ENCODE results near the gene CMSS1. TPM values are rescaled to one million over a fixed set of nuclear protein-coding genes. Genes with fewer than 3 reads are reported as not detected.

The CMSS1 gene
- polyA plus RNA-seq, 2 of the 4 experiments (the other 2 are of a cell fraction) = 61.1 to 62.9 TPM

DNA sequence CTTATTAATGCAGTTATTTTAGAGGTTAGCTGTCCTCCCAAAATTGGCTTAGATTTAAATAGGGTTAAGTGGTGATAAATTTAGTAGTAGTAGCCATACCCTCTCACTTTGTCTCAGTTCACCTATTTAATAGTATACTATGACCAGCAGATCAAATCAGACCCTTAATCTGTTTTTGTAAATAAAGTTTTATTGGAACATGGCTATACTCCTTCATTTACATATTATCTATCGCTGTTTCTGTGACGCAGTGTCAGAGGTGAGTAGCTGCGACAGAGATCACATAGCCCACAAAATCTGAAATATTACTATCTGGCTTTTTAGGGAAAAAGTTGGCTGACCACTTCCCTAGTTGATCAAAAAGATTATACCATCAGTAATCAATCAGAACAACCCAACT lies 183.4 kb downstream of the CMSS1 start:
- FAIRE-seq = no peak
- TF ChIP-seq SMC3 (IDR thresholded peaks at IDR 0.05) = no peak
- TF ChIP-seq POLR2A (IDR thresholded peaks at IDR 0.05; ENCODE audit: low read length) = no peak
- TF ChIP-seq EHMT2 (IDR thresholded peaks at IDR 0.05; ENCODE audit: low read depth) = no peak
- TF ChIP-seq MAFK (IDR thresholded peaks at IDR 0.05; ENCODE audit: partially characterized antibody) = no peak
- no peak for TF ChIP-seq PHF8 (IDR thresholded peaks at IDR 0.05; ENCODE audit: borderline replicate concordance, low read depth)
- no peak for TF ChIP-seq ESRRA (IDR thresholded peaks at IDR 0.05; ENCODE audit: borderline replicate concordance, low read length)
- no peak for TF ChIP-seq HOXA7 (CRISPR knock-in tag; IDR thresholded peaks at IDR 0.05)
- H3K4me3 ChIP-seq = no peak overlapping the region

DNA sequence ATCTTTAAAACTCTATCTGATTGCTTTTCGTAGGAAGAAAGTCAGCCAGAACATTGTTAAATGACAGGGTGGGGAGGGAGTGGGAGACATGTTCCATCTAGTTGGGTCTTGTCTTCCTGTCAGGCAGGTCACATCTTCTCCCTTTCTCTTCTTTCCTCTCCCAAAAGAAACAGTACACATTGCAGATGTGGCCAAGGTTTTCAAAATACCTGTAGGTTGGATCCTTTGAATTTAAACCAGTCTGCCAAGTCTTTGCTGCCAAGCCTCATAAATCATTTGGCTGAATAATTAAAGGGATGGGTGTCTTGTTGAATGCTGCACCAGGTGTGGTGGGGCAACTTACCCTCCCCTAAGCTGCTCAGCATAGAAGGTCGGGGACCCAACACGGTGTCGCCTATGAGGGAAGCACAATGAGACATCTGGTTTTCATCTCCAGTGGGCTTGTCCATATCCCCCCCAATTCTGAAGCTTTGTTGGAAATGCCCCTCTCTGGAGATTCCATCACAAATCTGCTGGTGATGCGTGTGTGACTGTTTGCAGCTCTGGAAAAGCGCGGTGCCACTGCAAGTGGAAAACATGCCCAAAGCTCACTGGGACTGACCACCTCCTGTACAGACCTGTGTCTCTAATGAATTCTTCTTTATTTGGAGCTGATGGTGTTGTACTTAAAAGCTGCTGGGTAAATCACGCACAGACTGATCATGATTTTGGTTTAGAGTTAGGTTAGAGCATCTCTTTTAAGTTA lies 184.0 kb downstream of the CMSS1 start:
- 96% methylated on average over 8 of the region's 8 CpGs for WGBS (ENCODE audit: missing lambda C conversion rate)
- peak overlapping the region; percentile 61; the same call in 2 of the 3 replicates for H3K4me2 ChIP-seq
- TF ChIP-seq, protein P1, sequence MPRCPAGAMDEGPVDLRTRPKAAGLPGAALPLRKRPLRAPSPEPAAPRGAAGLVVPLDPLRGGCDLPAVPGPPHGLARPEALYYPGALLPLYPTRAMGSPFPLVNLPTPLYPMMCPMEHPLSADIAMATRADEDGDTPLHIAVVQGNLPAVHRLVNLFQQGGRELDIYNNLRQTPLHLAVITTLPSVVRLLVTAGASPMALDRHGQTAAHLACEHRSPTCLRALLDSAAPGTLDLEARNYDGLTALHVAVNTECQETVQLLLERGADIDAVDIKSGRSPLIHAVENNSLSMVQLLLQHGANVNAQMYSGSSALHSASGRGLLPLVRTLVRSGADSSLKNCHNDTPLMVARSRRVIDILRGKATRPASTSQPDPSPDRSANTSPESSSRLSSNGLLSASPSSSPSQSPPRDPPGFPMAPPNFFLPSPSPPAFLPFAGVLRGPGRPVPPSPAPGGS (IDR thresholded peaks at IDR 0.05) = no peak
- TF ChIP-seq JUNB (IDR thresholded peaks at IDR 0.05) = no peak
- no peak for TF ChIP-seq HDAC2 (IDR thresholded peaks at IDR 0.05)
- TF ChIP-seq CHD2 (IDR thresholded peaks at IDR 0.05; ENCODE audit: low read length, partially characterized antibody) = no peak
- TF ChIP-seq ZNF302 (CRISPR knock-in tag; IDR thresholded peaks at IDR 0.05) = no peak
- peak overlapping the region; percentile 63 to 75 for H3K27ac ChIP-seq
- ChIA-PET CTCF (interaction anchor here (0.7 to 2.1 kb wide), 8 partner anchors 15 to 252 kb away, joined by 3 to 15 read pairs (median 4); no protein-coding TSS in a partner anchor), POLR2A (no interaction called here)
- no peak for FAIRE-seq
- no peak for ATAC-seq
- H3K4me1 ChIP-seq = peaks cover 38% of the 10 kb centered on the region
- no peak for DNase-seq (ENCODE audit: low read depth in 1 of 2, low spot score in 1 of 2)
- no peaks in the 10 kb centered on the region for H3K9me3 ChIP-seq
- H3K4me3 ChIP-seq = no peak overlapping the region

More for the DNA sequence above, 183.4 kb downstream of the CMSS1 start:
- Histone ChIP-seq H3K9me3 (no peaks in the 10 kb centered on the region), H3K27ac (peak overlapping the region in 1 of 2 experiments; percentile 75; a peak in 2 of 6 replicates), H3K4me1 (peaks cover 31% of the 10 kb centered on the region), H3K4me2 (no peak overlapping the region)
- ATAC-seq (no peak), DNase-seq (ENCODE audit: low read depth in 1 of 2, low spot score in 1 of 2) (no peak)
- WGBS (ENCODE audit: missing lambda C conversion rate) = 94% methylated on average over 3 of the region's 3 CpGs
- CTCF ChIA-PET = no interaction called here
- POLR2A ChIA-PET = no interaction called here

DNA sequence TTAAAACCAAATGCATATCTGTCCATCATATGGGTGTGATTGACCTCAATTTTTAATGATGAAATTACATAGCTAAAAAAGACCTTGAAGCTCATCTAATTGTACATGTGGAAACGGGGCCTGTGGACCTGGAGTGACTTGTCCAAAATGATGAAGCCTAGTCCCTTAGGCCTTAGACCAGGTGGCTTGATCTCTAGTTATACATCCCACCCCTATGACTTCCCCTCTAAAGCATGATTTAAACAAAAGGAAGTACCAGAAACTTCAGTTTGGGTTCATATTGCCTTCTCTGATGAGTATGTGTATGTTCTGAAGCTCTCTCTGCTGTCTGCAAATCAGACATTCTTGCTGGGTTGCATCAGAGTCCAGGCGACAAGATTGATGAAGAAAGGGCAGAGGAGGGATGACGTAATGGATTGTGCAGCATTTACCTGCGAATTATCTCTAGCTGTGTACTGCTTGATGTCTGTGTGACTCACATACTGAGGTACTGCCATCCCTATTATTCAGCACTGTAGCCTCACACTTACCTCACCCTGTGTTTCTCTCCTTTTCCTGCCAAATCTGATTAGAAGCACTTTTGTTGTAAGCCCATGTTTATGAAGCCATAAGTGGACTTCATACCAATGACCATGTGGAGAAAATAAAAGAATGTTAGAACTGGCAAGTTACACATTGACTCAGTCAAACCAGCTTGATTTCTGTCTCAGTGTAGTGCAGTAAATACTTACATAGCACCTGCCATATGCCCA lies 185.1 kb downstream of the CMSS1 start:
- WGBS (ENCODE audit: missing lambda C conversion rate) = 17% methylated on average over 4 of the region's 4 CpGs
- POLR2A ChIA-PET = interaction anchor here (0.8 to 1.1 kb wide), 2 partner anchors 45 to 258 kb away, joined by 3 read pairs; partner anchors contain the start of gene TBC1D23
- Histone ChIP-seq H3K27ac (peak overlapping the region; percentile 63 to 75), H3K4me1 (peaks cover 40% of the 10 kb centered on the region), H3K4me2 (peak overlapping the region; percentile 61), H3K9me3 (no peaks in the 10 kb centered on the region), H3K4me3 (no peak overlapping the region)
- DNase-seq (ENCODE audit: low read depth in 1 of 2, low spot score in 1 of 2) = peak; percentile 47 to 82
- peak; percentile 97 for FAIRE-seq
- ATAC-seq = peak; percentile 94 to 95
- CTCF ChIA-PET = interaction anchor here (0.7 to 2.1 kb wide), 11 partner anchors 14 to 251 kb away, joined by 3 to 15 read pairs (median 3); no protein-coding TSS in a partner anchor
- TF ChIP-seq ZC3H11A (IDR thresholded peaks at IDR 0.05) (no peak), KDM1A (IDR thresholded peaks at IDR 0.05; ENCODE audit: low read depth) (no peak), PHF8 (IDR thresholded peaks at IDR 0.05; ENCODE audit: borderline replicate concordance, low read depth) (no peak), ZSCAN20 (CRISPR knock-in tag; IDR thresholded peaks at IDR 0.05) (no peak), CHD4 (IDR thresholded peaks at IDR 0.05; ENCODE audit: borderline replicate concordance) (no peak), CBX2 (IDR thresholded peaks at IDR 0.05; ENCODE audit: borderline replicate concordance, low read depth) (no peak), KDM5A (IDR thresholded peaks at IDR 0.05) (no peak), FOSL2 (IDR thresholded peaks at IDR 0.05) (peak; percentile 65), FOSL2 (CRISPR knock-in tag; IDR thresholded peaks at IDR 0.05) (peak; percentile 72), HOXB5 (CRISPR knock-in tag; IDR thresholded peaks at IDR 0.05) (peak; percentile 81; the same call in 1 of the 2 replicates), SMC3 (IDR thresholded peaks at IDR 0.05) (no peak; the same call in 2 of the 3 replicates), RFX5 (IDR thresholded peaks at IDR 0.05) (no peak), TP53 (CRISPR knock-in tag; IDR thresholded peaks at IDR 0.05) (no peak), NFE2L2 (conservative IDR thresholded peaks at IDR 0.05; ENCODE audit: low read length) (no peak), CBX8 (IDR thresholded peaks at IDR 0.05) (no peak), RNF2 (IDR thresholded peaks at IDR 0.05; ENCODE audit: borderline replicate concordance, low read depth) (no peak), JUNB (IDR thresholded peaks at IDR 0.05) (peak; percentile 87), ESRRA (IDR thresholded peaks at IDR 0.05; ENCODE audit: borderline replicate concordance, low read length) (no peak), NPAS2 (CRISPR knock-in tag; IDR thresholded peaks at IDR 0.05; ENCODE audit: borderline replicate concordance) (no peak), RCOR1 (IDR thresholded peaks at IDR 0.05; ENCODE audit: low read depth, low read length) (no peak)
- TF ChIP-seq, protein P2, sequence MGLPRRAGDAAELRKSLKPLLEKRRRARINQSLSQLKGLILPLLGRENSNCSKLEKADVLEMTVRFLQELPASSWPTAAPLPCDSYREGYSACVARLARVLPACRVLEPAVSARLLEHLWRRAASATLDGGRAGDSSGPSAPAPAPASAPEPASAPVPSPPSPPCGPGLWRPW (IDR thresholded peaks at IDR 0.05) = no peak
- TF ChIP-seq, protein P3, sequence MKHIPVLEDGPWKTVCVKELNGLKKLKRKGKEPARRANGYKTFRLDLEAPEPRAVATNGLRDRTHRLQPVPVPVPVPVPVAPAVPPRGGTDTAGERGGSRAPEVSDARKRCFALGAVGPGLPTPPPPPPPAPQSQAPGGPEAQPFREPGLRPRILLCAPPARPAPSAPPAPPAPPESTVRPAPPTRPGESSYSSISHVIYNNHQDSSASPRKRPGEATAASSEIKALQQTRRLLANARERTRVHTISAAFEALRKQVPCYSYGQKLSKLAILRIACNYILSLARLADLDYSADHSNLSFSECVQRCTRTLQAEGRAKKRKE (CRISPR knock-in tag; IDR thresholded peaks at IDR 0.05; ENCODE audit: low read depth) = no peak
- TF ChIP-seq, protein P4, sequence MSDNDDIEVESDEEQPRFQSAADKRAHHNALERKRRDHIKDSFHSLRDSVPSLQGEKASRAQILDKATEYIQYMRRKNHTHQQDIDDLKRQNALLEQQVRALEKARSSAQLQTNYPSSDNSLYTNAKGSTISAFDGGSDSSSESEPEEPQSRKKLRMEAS (IDR thresholded peaks at IDR 0.05) = peak; percentile 38; the same call in 1 of the 2 replicates

Data from A549 (cell line).